ENCODE measurements around the gene OR52K2.

OR52K2 gene

DNA sequence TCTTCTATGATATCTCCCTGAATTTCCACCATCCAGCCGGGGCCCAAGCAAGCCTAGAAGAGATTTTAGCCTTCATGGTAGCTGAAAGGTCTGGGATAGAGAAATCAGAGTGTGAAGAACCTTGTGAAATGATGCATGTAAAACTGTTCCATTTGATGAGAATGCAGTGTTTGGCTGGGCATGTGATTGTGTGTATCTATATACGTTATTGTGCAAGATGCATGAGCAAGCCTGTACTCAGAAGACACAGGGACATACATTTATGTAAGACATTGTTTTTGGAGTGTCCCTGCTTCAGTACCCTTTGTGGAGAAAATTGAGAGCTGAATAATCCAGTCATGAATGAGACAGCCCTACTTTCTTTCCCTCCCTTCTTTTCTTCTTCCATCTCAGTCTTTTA is 15.2 kb upstream of the OR52K2 start:
- DNase-seq (ENCODE audit: low read depth): peak; percentile 57
- H3K4me3 ChIP-seq (ENCODE audit: low read depth, low read length): no peak overlapping the region
- TF ChIP-seq MYC (IDR thresholded peaks at IDR 0.05; ENCODE audit: low read depth, low read length): no peak
- TF ChIP-seq, protein P1, sequence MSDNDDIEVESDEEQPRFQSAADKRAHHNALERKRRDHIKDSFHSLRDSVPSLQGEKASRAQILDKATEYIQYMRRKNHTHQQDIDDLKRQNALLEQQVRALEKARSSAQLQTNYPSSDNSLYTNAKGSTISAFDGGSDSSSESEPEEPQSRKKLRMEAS (IDR thresholded peaks at IDR 0.05; ENCODE audit: low read depth, low read length): peak; percentile 21; the same call in 1 of the 2 replicates

DNA sequence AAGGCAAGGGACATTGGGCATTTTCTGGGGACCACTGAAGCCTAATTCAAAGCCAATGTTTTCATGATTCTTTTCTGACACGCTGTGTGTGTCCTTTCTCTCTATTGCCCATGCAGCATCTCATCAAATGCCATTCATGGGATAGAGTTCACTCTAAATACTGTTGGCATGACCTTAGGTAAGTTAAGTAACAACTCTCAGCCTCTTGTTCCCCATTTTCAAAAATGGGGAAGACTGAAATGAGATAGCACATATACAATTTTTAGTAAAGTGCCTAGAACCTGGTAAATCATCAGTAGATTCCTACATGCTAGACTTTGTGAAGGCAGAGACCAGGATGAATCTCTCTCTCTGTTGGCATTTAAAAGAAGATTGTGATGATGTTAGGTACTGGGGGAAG is 12.7 kb upstream of the OR52K2 start:
- no peak for DNase-seq (ENCODE audit: low read depth)
- TF ChIP-seq POLR2A (IDR thresholded peaks at IDR 0.05; ENCODE audit: extremely low read depth, insufficient read length) (no peak), MYC (IDR thresholded peaks at IDR 0.05; ENCODE audit: low read depth, low read length) (no peak)
- TF ChIP-seq, protein P1 (IDR thresholded peaks at IDR 0.05; ENCODE audit: low read depth, low read length): no peak
- TF ChIP-seq, protein P2, sequence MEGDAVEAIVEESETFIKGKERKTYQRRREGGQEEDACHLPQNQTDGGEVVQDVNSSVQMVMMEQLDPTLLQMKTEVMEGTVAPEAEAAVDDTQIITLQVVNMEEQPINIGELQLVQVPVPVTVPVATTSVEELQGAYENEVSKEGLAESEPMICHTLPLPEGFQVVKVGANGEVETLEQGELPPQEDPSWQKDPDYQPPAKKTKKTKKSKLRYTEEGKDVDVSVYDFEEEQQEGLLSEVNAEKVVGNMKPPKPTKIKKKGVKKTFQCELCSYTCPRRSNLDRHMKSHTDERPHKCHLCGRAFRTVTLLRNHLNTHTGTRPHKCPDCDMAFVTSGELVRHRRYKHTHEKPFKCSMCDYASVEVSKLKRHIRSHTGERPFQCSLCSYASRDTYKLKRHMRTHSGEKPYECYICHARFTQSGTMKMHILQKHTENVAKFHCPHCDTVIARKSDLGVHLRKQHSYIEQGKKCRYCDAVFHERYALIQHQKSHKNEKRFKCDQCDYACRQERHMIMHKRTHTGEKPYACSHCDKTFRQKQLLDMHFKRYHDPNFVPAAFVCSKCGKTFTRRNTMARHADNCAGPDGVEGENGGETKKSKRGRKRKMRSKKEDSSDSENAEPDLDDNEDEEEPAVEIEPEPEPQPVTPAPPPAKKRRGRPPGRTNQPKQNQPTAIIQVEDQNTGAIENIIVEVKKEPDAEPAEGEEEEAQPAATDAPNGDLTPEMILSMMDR (IDR thresholded peaks at IDR 0.05; ENCODE audit: low read depth, low read length): no peak

DNA sequence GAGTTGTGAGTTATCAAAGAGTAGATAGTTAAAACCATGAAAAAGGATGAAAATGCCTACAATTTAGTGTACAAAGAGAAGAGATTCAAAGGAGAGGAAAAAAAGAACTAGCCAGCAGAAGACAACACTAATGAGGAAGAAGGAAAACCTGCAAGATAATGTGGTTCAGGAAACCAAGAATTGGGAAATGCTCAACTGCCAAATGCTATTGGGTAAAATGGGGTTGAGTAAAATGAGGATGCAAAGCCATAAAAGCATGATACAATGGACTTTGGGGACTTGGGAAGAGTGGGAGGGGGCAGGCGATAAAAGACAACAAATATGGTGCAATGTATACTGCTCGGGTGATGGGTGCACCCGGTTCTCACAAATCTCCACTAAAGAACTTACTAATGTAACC is 7.6 kb upstream of the OR52K2 start:
- no peak overlapping the region for H3K4me3 ChIP-seq (ENCODE audit: low read depth, low read length)
- DNase-seq (ENCODE audit: low read depth): peak; percentile 90
- TF ChIP-seq POLR2A (IDR thresholded peaks at IDR 0.05; ENCODE audit: extremely low read depth, insufficient read length) (no peak), MYC (IDR thresholded peaks at IDR 0.05; ENCODE audit: low read depth, low read length) (no peak)
- TF ChIP-seq, protein P2 (IDR thresholded peaks at IDR 0.05; ENCODE audit: low read depth, low read length): no peak
- TF ChIP-seq, protein P1 (IDR thresholded peaks at IDR 0.05; ENCODE audit: low read depth, low read length): no peak

More for the DNA sequence above, 12.7 kb upstream of the OR52K2 start:
- H3K4me3 ChIP-seq (ENCODE audit: low read depth, low read length): no peak overlapping the region

DNA sequence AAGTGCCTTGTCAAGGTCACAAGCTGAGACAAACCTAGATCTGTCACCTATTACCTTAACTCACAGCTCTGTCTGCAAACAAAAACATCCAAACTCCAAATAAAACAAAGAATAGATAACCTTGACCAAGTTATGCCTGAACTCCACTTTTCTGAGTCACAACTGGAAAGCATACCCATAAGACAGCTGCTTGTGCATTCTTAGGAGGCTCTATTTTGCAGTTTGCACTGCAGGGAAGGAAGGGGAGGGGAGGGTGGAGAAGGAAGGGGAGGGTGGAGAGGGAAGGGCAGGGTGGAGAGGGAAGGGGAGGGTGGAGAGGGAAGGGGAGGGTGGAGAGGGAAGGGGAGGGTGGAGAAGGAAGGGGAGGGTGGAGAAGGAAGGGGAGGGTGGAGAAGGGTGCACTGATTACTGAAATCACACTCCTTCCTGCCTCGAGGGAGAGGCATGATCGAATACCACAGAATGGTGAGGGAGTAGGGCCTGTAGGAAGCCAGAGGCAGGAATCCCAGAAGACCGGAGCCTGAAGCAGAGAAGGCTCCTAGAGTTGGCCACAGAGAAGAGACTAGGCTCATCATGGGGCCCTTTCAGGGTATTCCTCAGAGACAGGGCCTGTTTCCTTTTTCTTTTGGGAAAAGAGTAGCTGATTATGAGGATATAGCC is 5.7 kb upstream of the OR52K2 start:
- DNase-seq (ENCODE audit: low read depth): no peak
- H3K4me3 ChIP-seq (ENCODE audit: low read depth, low read length): no peak overlapping the region
- TF ChIP-seq, protein P2 (IDR thresholded peaks at IDR 0.05; ENCODE audit: low read depth, low read length): no peak
- TF ChIP-seq POLR2A (IDR thresholded peaks at IDR 0.05; ENCODE audit: extremely low read depth, insufficient read length) (no peak), MYC (IDR thresholded peaks at IDR 0.05; ENCODE audit: low read depth, low read length) (no peak)
- TF ChIP-seq, protein P1 (IDR thresholded peaks at IDR 0.05; ENCODE audit: low read depth, low read length): no peak

DNA sequence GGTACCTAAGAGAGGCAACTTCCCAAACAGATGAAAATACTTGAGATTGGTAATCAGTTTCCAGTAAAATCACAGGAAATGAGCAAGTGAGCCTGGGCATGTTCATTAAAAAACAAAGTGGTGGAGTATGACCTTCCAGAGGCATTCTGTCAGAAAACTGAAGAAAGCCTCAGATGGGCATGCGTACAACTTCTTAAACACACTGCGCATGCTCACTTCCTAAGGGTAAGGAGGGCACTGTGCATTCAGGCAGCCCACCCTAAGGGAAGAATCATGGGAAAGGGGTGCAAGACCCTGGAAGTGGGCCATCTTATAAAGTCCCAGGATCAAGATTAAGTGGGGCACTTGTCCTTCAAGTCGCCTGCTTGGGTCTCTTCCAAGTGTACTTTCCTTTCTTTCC is 4.0 kb downstream of the OR52K2 start:
- DNase-seq (ENCODE audit: low read depth): no peak
- no peak overlapping the region for H3K4me3 ChIP-seq (ENCODE audit: low read depth, low read length)
- TF ChIP-seq MYC (IDR thresholded peaks at IDR 0.05; ENCODE audit: low read depth, low read length) (no peak), POLR2A (IDR thresholded peaks at IDR 0.05; ENCODE audit: extremely low read depth, insufficient read length) (no peak)
- TF ChIP-seq, protein P1 (IDR thresholded peaks at IDR 0.05; ENCODE audit: low read depth, low read length): no peak
- TF ChIP-seq, protein P2 (IDR thresholded peaks at IDR 0.05; ENCODE audit: low read depth, low read length): no peak

DNA sequence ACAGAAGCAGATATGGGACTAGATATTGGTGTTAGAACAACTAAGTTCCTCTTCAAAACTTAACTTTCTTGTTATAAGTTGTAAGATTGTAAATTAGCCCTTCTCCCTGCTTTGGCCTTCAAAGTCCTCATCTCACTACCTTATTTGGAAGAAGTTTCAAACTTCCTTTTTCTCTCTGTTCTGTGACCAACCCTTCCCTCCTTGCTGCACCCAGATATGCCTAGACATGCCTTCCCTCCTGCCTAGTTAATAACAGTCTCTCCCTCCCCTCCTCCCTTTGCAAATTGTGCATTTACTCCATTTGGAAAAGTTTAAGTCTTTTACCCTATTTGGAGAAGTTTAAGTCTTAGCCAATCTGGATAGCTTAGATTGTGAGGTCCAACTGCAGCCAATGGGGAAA is 4.9 kb downstream of the OR52K2 start:
- TF ChIP-seq MYC (IDR thresholded peaks at IDR 0.05; ENCODE audit: low read depth, low read length) (no peak), POLR2A (IDR thresholded peaks at IDR 0.05; ENCODE audit: extremely low read depth, insufficient read length) (no peak)
- TF ChIP-seq, protein P1 (IDR thresholded peaks at IDR 0.05; ENCODE audit: low read depth, low read length): no peak
- TF ChIP-seq, protein P2 (IDR thresholded peaks at IDR 0.05; ENCODE audit: low read depth, low read length): no peak
- no peak overlapping the region for H3K4me3 ChIP-seq (ENCODE audit: low read depth, low read length)
- peak; percentile 20 for DNase-seq (ENCODE audit: low read depth)

Measured in NB4 (cell line).